Stimulated activated CD4-positive, alpha-beta T cell treated with anti-CD3 and anti-CD28 coated beads, TNF-alpha, amount 100 ng/mL, for 24 hours (primary cell): Measurements from ENCODE around the gene SIK2.
"Not testable (repeated sequence)": the region's sequence is repeated elsewhere in the genome, so short reads cannot be mapped to it uniquely, and the experiment has no call there.

ENCODE experiments used
- DNase-seq, 3 experiments: peaks; one replicate each; pipeline ENCODE4 v3.0.0-alpha.2; 2020; ENCODE audit warnings: low read depth in 3 of 3

Gene SIK2

GRCh38 chr11:111658493-111658892 lies 56.2 kb downstream of the SIK2 start:
- DNase-seq: not testable (repeated sequence)

GRCh38 chr11:111659201-111660115 lies 57.2 kb downstream of the SIK2 start:
- DNase-seq: no peak

DNA sequence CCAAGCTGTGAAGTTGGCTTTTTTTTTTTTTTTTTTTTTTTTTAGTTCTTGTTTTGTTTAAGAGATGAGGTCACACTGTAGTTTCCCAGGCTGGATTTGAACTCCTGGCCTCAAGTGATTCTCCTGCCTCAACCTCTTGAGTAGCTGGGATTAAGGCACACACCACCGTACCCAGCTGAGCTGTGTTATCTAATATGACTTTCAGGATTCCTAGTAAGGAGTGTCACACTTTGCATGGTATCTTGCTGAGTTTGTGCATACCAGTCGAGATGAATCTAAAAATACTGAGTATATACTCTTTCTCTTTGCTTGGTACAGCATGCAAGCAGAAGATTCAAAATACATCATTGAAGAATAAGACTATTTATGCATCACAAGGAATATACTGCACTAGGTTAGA lies 58.6 kb downstream of the SIK2 start:
- DNase-seq: no peak

- DNase-seq: no peak
Measured at GRCh38 chr11:111663820-111664219, 61.6 kb downstream of the SIK2 start.

GRCh38 chr11:111665777-111666176 lies 63.5 kb downstream of the SIK2 start:
- no peak for DNase-seq

DNA sequence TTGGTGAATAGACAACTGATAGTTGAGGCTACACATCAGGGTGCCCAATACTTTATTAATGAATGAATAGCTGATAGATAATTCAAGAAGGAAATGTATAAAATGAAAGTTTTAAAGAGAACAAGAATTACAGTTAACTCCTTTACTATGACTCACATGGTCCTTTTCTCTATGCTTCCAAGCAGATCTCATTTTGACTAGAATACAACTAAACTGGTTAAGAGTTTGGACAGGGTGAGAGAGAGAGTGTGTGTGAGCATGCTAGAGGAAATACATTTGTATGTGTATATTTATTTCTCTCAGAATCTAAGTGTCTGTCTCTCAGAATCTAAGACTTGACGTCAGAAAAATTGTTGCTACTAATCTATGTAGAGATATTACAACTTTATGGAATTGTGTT lies 66.7 kb downstream of the SIK2 start:
- no peak for DNase-seq

DNA sequence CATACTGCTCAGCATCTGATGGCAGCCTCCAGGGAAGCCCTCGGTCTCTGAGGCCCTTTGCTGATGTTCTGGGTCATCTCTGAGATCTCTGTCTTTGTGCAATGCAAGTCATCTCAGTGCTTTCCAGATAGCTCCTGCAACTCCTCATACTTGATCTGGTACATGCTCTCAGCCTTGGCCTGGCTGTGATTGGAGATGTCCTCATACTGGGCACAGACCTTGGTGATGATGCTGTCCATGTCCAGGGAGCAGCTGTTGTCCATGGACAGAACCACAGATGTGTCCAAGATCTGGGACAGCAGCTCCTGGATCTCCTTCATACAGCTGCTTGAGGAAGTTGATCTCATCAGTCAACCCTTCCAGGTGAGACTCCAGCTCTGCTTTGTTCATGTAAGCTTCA lies 69.1 kb downstream of the SIK2 start:
- no peak for DNase-seq

DNA sequence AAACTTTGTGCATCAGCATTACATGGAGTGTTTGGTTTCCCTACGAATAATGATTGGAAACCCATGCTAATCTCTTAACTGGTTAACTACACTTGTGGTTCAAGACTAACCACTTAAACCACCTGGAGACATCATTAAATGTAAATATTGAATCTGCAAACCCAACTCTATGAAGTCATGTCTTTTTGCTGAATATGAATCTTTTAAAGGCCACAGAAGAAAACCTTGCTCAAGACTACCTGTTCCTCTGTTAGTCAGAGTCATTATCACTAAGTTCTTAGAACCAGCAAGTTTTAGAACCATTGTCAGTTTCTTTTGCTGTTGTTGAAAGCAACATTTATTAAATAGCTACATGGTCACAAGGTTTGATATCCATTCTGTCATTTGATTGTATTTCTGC lies 70.7 kb downstream of the SIK2 start:
- no peak for DNase-seq

- DNase-seq: no peak
Measured at GRCh38 chr11:111674941-111675340, 72.7 kb downstream of the SIK2 start.

DNA sequence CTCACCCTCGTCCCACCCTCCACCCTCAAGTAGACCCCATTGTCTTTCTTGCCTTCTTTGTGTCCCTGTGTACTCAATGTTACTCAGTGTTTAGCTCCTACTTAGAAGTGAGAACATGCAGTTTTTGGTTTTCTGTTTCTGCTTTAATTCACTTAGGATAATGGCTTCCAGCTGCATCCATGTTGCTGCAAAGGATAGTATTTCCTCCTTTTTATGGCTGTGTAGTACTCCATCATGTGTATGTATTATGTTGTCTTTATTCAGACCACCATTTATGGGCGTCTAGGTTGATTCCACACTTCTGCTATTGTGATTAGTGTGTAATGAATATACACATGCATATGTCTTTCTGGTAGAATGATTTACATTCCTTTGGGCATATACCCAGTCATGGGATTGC lies 73.6 kb downstream of the SIK2 start:
- DNase-seq: no peak

DNA sequence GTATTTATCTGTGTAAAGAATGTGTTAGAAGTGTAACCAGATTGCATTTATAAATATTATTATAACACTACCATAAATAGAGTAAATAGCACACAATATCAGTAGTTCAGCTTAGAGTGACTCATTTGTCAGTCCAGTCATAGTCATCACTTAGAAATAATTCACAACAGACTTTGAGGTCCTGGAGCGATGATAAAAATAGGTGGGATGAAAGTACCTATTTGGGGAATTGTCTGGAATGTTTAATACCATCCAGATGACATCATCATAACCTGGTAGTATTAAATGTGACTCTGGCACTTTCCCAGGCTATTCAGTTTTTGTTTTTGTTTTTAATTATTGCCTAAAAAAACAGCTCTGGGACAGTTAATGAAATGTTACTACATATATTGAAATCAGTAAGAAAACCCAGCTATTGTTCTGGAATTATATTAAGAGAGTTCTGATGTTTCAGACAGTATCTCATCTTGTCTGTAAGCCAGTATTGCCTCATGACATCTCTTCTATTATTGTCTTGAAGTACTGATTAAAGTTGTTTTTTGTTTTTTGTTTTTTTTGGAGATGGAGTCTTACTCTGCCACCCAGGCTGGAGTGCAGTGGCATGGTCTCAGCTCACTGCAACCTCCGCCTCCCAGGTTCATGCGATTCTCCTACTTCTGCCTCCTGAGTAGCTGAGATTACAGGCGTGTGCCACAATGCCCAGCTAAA lies 74.8 kb downstream of the SIK2 start:
- no peak for DNase-seq

DNA sequence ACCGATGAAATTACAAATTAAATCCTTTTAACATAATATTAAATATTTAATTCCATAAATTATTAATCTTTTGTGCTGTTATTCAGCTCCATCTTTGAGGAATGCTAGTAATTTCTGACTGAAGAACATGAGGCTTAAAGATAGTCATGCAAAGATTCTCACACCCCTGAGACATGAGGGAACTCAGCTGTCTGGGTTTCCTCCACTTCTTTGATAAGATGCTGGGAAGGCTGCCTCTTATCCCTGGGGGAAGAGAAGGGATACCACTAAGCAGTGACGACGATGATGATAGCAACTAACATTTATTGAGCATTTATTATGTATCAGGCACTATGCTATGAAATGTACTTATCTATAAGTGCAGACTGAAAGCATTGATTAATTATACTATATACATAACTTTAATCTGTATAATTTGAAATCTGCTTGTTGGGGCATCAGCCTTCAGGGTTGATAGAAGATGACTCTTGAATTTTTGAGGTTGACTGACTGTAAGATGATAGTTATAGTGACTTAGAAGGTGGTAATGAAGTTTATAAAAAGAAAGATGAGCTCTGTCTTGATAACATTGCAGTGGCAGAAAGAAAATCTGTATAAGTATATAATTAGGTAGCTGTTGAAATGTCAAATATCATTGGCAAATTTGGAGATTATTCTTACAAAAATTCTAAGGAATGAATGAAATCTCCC lies 78.4 kb downstream of the SIK2 start:
- no peak for DNase-seq

GRCh38 chr11:111683806-111684205 lies 81.6 kb downstream of the SIK2 start:
- no peak for DNase-seq

- no peak for DNase-seq
Measured at GRCh38 chr11:111684251-111684650, 82.0 kb downstream of the SIK2 start.

DNA sequence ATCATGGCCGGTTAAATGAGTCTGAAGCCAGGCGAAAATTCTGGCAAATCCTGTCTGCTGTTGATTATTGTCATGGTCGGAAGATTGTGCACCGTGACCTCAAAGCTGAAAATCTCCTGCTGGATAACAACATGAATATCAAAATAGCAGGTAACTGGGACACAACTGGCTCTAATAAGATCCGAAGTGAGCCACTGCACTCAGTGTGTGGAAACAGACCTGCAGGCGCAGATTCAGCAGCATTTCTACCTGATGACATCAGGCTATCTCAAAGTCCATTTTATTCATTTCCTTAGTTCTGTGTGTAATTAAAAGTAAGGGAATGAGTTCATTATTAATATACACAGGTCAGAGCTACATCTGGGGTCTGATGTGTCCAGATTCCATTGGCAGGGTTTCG lies 85.8 kb downstream of the SIK2 start:
- DNase-seq: no peak

GRCh38 chr11:111691176-111691575 lies 88.9 kb downstream of the SIK2 start:
- no peak for DNase-seq

DNA sequence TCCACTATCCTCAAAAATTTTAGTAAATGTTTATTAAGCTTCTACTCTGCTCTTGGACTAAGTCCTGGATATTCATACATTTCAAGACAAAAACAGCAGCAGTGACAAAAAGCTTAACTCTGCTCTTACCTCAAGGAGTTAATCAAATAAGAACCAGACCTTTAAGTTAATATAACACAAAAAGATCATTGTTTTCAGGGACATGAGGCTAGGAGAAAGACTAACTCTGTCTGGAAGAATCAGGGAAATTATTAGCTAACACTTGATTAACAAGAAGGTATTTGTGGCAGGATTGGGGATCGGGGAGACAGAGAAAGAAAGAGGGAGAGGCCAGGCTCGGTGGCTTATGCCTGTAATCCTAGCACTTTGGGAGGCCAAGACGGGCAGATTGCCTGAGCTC lies 89.5 kb downstream of the SIK2 start:
- DNase-seq: no peak

- DNase-seq: no peak
Measured at GRCh38 chr11:111693224-111693937, 91.1 kb downstream of the SIK2 start.

- no peak for DNase-seq
Measured at GRCh38 chr11:111694851-111695250, 92.6 kb downstream of the SIK2 start.

DNA sequence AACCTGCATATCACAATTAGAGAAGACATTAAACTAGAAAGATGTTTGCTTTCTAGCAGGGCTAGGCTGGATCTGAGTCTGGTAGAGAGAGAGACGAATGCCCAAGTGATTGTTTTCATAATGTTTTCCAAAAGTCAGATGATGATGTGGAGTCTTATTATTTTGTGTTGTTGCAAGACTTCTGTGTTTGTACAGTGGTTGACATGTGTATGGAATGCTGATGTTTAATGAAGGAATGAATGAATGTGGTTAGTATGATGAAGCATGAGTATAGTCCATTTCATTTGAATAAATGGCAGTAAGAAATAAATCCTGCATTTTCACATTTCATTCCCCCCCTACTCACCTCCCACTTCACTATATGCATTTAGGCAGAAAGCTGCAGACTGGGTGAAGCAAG lies 94.3 kb downstream of the SIK2 start:
- no peak for DNase-seq

DNA sequence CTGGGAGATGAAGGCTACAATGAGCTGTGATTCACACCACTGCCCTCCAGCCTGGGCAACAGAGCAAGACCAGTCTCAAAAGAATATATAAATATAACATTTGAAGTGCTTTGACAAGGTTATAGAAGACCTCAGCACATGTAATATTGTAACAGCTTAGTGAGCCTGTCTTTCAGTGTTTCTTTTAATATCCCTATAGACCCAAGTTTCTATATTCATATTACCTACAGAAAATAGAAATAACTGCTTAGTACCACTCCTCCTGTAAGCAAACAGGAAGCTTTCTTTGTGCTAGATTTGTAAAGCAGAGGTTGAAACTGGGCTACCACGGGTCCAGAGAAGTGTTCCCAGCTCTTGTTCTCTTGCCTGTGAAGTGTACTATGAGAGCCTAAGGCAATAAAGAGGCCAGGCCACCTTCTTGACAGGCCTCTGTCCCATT lies 95.7 kb downstream of the SIK2 start:
- no peak for DNase-seq
